MCF 10A (cell line): ENCODE results near the gene GPC5. TPM values are rescaled to one million over a fixed set of nuclear protein-coding genes. Genes with fewer than 3 reads are reported as not detected.
"Not testable (repeated sequence)": the region's sequence is repeated elsewhere in the genome, so short reads cannot be mapped to it uniquely, and the experiment has no call there.

ENCODE experiments used
- BruUV-seq: library from RNA; stranded (reverse); fragments of 400-500 nt; replicated peaks from 2 replicates; lab custom pipeline; 2021; lab: Mats Ljungman, UMichigan
- CTCF ChIA-PET: fragments of 300-600 bp; sonication (Branson Sonifier 250); formaldehyde crosslinking; extraction: SDS; loops from one replicate; lab custom pipeline; 2021; ENCODE audit warnings: antibody characterized with exemption, inconsistent platforms; lab: Yijun Ruan, JAX
- POLR2A ChIA-PET: fragments of 300-600, 350-650 bp; sonication (Branson Sonifier 250); formaldehyde crosslinking; extraction: SDS; loops from one replicate; lab custom pipeline; 2020; ENCODE audit warnings: antibody characterized with exemption, inconsistent platforms; lab: Yijun Ruan, JAX
- DNase-seq: peaks from one replicate; pipeline ENCODE4 v3.0.0-alpha.2; 2018; ENCODE audit not compliant: unreplicated experiment
- H3K27ac Mint-ChIP-seq: one replicate; pipeline ENCODE4 v1.8.0; 2022; ENCODE audit warnings: mild to moderate bottlenecking, low read depth, mixed read lengths; ENCODE audit not compliant: unreplicated experiment
- H3K27me3 Mint-ChIP-seq: one replicate; pipeline ENCODE4 v1.8.0; 2022; ENCODE audit warnings: mixed read lengths; ENCODE audit not compliant: insufficient read depth, unreplicated experiment
- H3K36me3 Mint-ChIP-seq: one replicate; pipeline ENCODE4 v1.8.0; 2022; ENCODE audit warnings: mild to moderate bottlenecking, moderate library complexity, mixed read lengths; ENCODE audit not compliant: insufficient read depth, unreplicated experiment
- H3K4me1 Mint-ChIP-seq: one replicate; pipeline ENCODE4 v1.8.0; 2022; ENCODE audit warnings: mixed read lengths; ENCODE audit not compliant: insufficient read depth, unreplicated experiment
- H3K4me3 Mint-ChIP-seq: one replicate; pipeline ENCODE4 v1.8.0; 2022; ENCODE audit warnings: mild to moderate bottlenecking, moderate library complexity, mixed read lengths; ENCODE audit not compliant: unreplicated experiment
- H3K9me3 Mint-ChIP-seq: one replicate; pipeline ENCODE4 v1.8.0; 2022; ENCODE audit warnings: mixed read lengths; ENCODE audit not compliant: unreplicated experiment
- intact Hi-C: fragments of 100-400 bp; cut with micrococcal nuclease; formaldehyde crosslinking; loops from 2 replicates; pipeline ENCODE4 v1.14.1; 2022
- total RNA-seq: library from RNA; stranded (reverse); gene quantifications from 2 replicates; pipeline ENCODE4 v1.2.3, GENCODE V29; 2022
- TF ChIP-seq, protein P1 (sequence below): fragments of 200-600 bp; IDR thresholded peaks from one replicate; pipeline ENCODE4 v1.8.0; 2022; ENCODE audit warnings: antibody characterized with exemption, mild to moderate bottlenecking; ENCODE audit not compliant: unreplicated experiment

GPC5 gene
- total RNA-seq, 1 experiment from 2014 or later: not detected

DNA sequence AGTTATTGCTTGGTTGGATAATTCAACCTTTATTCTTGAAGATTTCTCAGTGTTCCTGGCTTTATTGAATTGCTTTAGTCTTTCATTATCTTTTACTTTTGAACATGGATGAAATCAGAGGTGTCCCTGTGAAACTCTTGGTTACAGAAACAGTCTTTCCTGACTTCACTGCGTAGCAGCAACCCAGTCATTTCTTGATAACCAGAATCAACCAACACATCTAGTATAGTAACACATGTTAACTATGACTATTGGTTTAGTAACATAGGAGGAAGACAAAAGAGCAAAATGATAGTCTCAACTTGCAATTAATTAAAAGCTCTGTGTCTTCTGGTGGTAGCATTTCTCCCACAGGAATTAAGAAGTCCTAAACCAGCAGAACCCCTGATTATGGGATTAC is 393.6 kb downstream of the GPC5 start:
- Mint-ChIP-seq H3K4me1 (no peaks in the 10 kb centered on the region), H3K27ac (no peak overlapping the region), H3K4me3 (no peak overlapping the region), H3K9me3 (no peaks in the 10 kb centered on the region), H3K36me3 (no peaks in the 10 kb centered on the region), H3K27me3 (peaks cover 68% of the 10 kb centered on the region)
- no TSS peak for BruUV-seq
- TF ChIP-seq, protein P1, sequence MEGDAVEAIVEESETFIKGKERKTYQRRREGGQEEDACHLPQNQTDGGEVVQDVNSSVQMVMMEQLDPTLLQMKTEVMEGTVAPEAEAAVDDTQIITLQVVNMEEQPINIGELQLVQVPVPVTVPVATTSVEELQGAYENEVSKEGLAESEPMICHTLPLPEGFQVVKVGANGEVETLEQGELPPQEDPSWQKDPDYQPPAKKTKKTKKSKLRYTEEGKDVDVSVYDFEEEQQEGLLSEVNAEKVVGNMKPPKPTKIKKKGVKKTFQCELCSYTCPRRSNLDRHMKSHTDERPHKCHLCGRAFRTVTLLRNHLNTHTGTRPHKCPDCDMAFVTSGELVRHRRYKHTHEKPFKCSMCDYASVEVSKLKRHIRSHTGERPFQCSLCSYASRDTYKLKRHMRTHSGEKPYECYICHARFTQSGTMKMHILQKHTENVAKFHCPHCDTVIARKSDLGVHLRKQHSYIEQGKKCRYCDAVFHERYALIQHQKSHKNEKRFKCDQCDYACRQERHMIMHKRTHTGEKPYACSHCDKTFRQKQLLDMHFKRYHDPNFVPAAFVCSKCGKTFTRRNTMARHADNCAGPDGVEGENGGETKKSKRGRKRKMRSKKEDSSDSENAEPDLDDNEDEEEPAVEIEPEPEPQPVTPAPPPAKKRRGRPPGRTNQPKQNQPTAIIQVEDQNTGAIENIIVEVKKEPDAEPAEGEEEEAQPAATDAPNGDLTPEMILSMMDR: no peak
- POLR2A ChIA-PET: no interaction called here
- DNase-seq: no peak
- CTCF ChIA-PET: no interaction called here
- intact Hi-C loops: no loop called here

- BruUV-seq: no TSS peak
- Mint-ChIP-seq H3K9me3 (no peaks in the 10 kb centered on the region), H3K27me3 (peaks cover 84% of the 10 kb centered on the region), H3K36me3 (no peaks in the 10 kb centered on the region), H3K4me3 (no peak overlapping the region), H3K27ac (no peak overlapping the region), H3K4me1 (no peaks in the 10 kb centered on the region)
- intact Hi-C loops: no loop called here
- POLR2A ChIA-PET: no interaction called here
- TF ChIP-seq, protein P1: no peak
- no peak for DNase-seq
- CTCF ChIA-PET: interaction anchor here (0.9 kb wide), 1 partner anchor 18 kb away, joined by 3 read pairs; no protein-coding TSS in a partner anchor
Measured at GRCh38 chr13:91797567-91797966, 399.1 kb downstream of the GPC5 start.

DNA sequence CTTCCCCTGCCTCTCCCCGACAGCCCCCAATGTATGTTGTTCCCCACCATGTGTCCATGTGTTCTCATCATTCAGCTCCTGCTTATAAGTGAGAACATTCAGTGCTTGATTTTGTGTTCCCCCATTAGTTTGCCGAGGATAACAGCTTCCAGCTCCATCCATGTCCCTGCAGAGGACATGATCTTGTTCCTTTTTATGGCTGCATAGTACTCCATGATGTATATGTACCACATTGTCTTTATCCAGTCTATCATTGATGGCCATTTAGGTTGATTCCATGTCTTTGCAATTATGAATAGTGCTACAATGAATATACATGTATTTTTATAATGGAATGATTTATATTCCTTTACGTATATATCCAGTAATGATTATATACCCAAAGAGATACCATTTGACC is 399.9 kb downstream of the GPC5 start:
- H3K4me3 Mint-ChIP-seq, H3K27ac Mint-ChIP-seq, intact Hi-C loops, H3K4me1 Mint-ChIP-seq, DNase-seq, H3K9me3 Mint-ChIP-seq, BruUV-seq, H3K36me3 Mint-ChIP-seq, POLR2A ChIA-PET: not testable (repeated sequence)
- CTCF ChIA-PET: interaction anchor here (0.9 kb wide), 1 partner anchor 18 kb away, joined by 3 read pairs; no protein-coding TSS in a partner anchor
- peaks cover 79% of the 10 kb centered on the region for H3K27me3 Mint-ChIP-seq

GRCh38 chr13:91801772-91802171 is 403.4 kb downstream of the GPC5 start:
- H3K4me3 Mint-ChIP-seq, H3K4me1 Mint-ChIP-seq, H3K27ac Mint-ChIP-seq, H3K36me3 Mint-ChIP-seq, BruUV-seq, POLR2A ChIA-PET, DNase-seq, intact Hi-C loops, H3K9me3 Mint-ChIP-seq: not testable (repeated sequence)
- CTCF ChIA-PET: interaction anchor here (0.9 kb wide), 1 partner anchor 20 kb away, joined by 3 read pairs; no protein-coding TSS in a partner anchor
- peaks cover 81% of the 10 kb centered on the region for H3K27me3 Mint-ChIP-seq

GRCh38 chr13:91802957-91803356 is 404.5 kb downstream of the GPC5 start:
- peaks cover 85% of the 10 kb centered on the region for H3K27me3 Mint-ChIP-seq
- DNase-seq: no peak
- ChIA-PET POLR2A (no interaction called here), CTCF (no interaction called here)
- TF ChIP-seq, protein P1: no peak
- H3K4me1 Mint-ChIP-seq: no peaks in the 10 kb centered on the region
- H3K36me3 Mint-ChIP-seq: peaks cover 4% of the 10 kb centered on the region
- intact Hi-C loops: no loop called here
- BruUV-seq: no TSS peak
- H3K9me3 Mint-ChIP-seq: no peaks in the 10 kb centered on the region
- no peak overlapping the region for H3K4me3 Mint-ChIP-seq
- no peak overlapping the region for H3K27ac Mint-ChIP-seq
